GM06990 (cell line): ENCODE data around the gene MESP2.
"Not testable (repeated sequence)": the region's sequence is repeated elsewhere in the genome, so short reads cannot be mapped to it uniquely, and the experiment has no call there.

Experiments used
- DNase-seq: peaks from one replicate; pipeline ENCODE4 v3.0.0-alpha.2; 2011; ENCODE audit not compliant: insufficient read length; ENCODE audit errors: extremely low read depth
- H3K27me3 ChIP-seq: replicated peaks from 2 replicates; pipeline ENCODE4 v1.6.0; 2011; ENCODE audit warnings: low read length; ENCODE audit not compliant: control insufficient read depth, insufficient read depth
- H3K36me3 ChIP-seq: 2 replicates; pipeline ENCODE4 v1.5.1; 2011; ENCODE audit warnings: low read length; ENCODE audit not compliant: control insufficient read depth, insufficient read depth
- H3K4me3 ChIP-seq: replicated peaks from 2 replicates; pipeline ENCODE4 v1.5.1; 2011; ENCODE audit warnings: low read depth, mild to moderate bottlenecking, control low read depth, low read length
- CTCF ChIP-seq: IDR thresholded peaks from 2 replicates; pipeline ENCODE4 v1.5.1; 2011; ENCODE audit warnings: low read length, control low read depth, mild to moderate bottlenecking, inconsistent platforms; ENCODE audit not compliant: insufficient read depth, poor library complexity, severe bottlenecking

The MESP2 gene

GRCh38 chr15:89787944-89788343, 11.8 kb downstream of the MESP2 start:
- DNase-seq, result no peak
- Histone ChIP-seq H3K27me3 (no peaks in the 10 kb centered on the region), H3K4me3 (no peak overlapping the region), H3K36me3 (no peaks in the 10 kb centered on the region)
- no peak for TF ChIP-seq CTCF

- not testable (repeated sequence) for DNase-seq, H3K4me3 ChIP-seq, H3K36me3 ChIP-seq, H3K27me3 ChIP-seq
Measured at GRCh38 chr15:89788585-89788984, 12.5 kb downstream of the MESP2 start.

GRCh38 chr15:89790206-89790605, 14.1 kb downstream of the MESP2 start:
- H3K36me3 ChIP-seq, result no peaks in the 10 kb centered on the region
- H3K27me3 ChIP-seq, result no peaks in the 10 kb centered on the region
- no peak for TF ChIP-seq CTCF
- no peak for DNase-seq
- no peak overlapping the region for H3K4me3 ChIP-seq

- H3K36me3 ChIP-seq, result no peaks in the 10 kb centered on the region
- H3K4me3 ChIP-seq, result no peak overlapping the region
- no peak for TF ChIP-seq CTCF
- H3K27me3 ChIP-seq, result no peaks in the 10 kb centered on the region
- no peak for DNase-seq
Measured at GRCh38 chr15:89790661-89791060, 14.5 kb downstream of the MESP2 start.

- Histone ChIP-seq H3K4me3 (no peak overlapping the region), H3K27me3 (no peaks in the 10 kb centered on the region), H3K36me3 (no peaks in the 10 kb centered on the region)
- no peak for TF ChIP-seq CTCF
- DNase-seq, result no peak
Measured at GRCh38 chr15:89792106-89792805, 16.1 kb downstream of the MESP2 start.

- DNase-seq, result no peak
- Histone ChIP-seq H3K4me3 (no peak overlapping the region), H3K36me3 (no peaks in the 10 kb centered on the region), H3K27me3 (no peaks in the 10 kb centered on the region)
- no peak for TF ChIP-seq CTCF
Measured at GRCh38 chr15:89794627-89795241, 18.6 kb downstream of the MESP2 start.
